DOHH2 (cell line): ENCODE results near the gene WTIP.

Source experiments
- EZH2phosphoT487 ChIP-seq: fragments of 200-600 bp; sonication (generic); IDR thresholded peaks from 2 replicates; pipeline ENCODE4 v1.6.1; 2017; ENCODE audit warnings: borderline replicate concordance, mild to moderate bottlenecking, antibody characterized with exemption, low read length, moderate library complexity, mixed read lengths
- TF ChIP-seq, protein P1 (sequence below): fragments of 200-600 bp; sonication (generic); IDR thresholded peaks from one replicate; pipeline ENCODE4 v1.5.1; 2014; ENCODE audit warnings: antibody characterized with exemption, mild to moderate bottlenecking, low read depth, low read length; ENCODE audit not compliant: poor library complexity, severe bottlenecking

DNA sequence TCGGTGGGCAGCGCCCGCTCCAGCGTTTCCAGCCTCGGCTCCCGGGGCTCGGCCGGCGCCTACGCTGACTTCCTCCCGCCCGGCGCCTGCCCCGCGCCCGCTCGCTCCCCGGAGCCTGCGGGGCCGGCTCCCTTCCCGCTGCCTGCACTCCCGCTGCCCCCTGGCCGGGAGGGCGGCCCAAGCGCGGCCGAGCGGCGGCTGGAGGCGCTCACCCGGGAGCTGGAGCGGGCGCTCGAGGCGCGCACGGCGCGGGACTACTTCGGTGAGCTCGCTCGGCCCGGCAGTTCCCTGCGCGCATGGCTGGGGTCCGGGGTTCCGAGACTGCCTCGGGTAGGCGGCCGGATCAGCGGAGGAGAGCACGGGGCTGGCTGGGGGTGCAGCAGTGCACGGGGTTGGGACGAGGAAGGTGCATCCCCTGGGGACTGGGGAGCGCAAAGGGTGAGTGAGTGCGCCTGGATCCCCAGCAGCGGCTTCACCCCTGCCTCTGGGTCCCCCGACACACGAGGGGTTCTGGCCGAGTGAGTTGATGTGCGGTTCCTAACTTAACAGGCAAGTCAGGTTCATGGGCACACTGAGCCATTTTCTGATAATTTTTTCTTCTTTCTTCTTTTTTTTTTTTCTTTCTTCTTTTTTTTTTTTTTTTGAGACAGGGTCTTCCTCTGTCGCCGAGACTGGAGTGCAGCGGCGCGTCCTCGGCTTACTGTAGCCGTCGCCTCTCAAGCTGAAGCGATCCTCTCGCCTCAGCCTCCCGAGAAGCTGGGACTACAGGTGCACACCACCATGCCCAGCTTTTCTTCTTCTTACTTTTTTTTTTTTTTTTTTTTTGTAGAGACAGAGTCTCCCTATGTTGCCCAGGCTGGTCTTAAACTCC is 1.1 kb downstream of the WTIP start:
- TF ChIP-seq, protein P1, sequence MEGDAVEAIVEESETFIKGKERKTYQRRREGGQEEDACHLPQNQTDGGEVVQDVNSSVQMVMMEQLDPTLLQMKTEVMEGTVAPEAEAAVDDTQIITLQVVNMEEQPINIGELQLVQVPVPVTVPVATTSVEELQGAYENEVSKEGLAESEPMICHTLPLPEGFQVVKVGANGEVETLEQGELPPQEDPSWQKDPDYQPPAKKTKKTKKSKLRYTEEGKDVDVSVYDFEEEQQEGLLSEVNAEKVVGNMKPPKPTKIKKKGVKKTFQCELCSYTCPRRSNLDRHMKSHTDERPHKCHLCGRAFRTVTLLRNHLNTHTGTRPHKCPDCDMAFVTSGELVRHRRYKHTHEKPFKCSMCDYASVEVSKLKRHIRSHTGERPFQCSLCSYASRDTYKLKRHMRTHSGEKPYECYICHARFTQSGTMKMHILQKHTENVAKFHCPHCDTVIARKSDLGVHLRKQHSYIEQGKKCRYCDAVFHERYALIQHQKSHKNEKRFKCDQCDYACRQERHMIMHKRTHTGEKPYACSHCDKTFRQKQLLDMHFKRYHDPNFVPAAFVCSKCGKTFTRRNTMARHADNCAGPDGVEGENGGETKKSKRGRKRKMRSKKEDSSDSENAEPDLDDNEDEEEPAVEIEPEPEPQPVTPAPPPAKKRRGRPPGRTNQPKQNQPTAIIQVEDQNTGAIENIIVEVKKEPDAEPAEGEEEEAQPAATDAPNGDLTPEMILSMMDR, result no peak
- TF ChIP-seq EZH2phosphoT487, result no peak
